ENCODE data around the gene SMARCAD1.

Gene SMARCAD1

GRCh38 chr4:94171616-94172015, 36.0 kb upstream of the SMARCAD1 start:
- TF ChIP-seq, protein P1, sequence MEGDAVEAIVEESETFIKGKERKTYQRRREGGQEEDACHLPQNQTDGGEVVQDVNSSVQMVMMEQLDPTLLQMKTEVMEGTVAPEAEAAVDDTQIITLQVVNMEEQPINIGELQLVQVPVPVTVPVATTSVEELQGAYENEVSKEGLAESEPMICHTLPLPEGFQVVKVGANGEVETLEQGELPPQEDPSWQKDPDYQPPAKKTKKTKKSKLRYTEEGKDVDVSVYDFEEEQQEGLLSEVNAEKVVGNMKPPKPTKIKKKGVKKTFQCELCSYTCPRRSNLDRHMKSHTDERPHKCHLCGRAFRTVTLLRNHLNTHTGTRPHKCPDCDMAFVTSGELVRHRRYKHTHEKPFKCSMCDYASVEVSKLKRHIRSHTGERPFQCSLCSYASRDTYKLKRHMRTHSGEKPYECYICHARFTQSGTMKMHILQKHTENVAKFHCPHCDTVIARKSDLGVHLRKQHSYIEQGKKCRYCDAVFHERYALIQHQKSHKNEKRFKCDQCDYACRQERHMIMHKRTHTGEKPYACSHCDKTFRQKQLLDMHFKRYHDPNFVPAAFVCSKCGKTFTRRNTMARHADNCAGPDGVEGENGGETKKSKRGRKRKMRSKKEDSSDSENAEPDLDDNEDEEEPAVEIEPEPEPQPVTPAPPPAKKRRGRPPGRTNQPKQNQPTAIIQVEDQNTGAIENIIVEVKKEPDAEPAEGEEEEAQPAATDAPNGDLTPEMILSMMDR (IDR thresholded peaks at IDR 0.05) = peak; percentile 35; the same call in 1 of the 2 replicates

GRCh38 chr4:94175553-94176261, 32.0 kb upstream of the SMARCAD1 start:
- TF ChIP-seq, protein P1 (IDR thresholded peaks at IDR 0.05) = no peak

DNA sequence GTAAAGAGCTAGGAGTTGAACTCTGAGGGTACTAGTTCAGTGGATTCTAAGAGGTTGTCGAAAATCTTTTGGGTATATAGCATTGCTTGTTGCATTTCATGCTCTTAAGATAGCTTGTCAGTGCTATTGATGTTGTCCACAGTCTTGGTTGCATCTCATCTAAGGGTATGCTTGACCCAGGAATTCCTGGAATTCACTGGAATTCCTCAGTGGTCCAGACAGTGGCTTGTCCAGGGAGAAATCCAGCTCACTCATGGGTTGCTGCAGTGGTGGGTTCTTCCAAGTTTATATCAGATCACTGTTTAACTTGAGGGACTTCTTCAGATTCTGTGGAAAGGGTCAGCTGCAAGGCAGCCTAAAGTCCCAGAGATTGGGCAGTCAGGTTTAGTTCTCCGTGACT, 29.8 kb upstream of the SMARCAD1 start:
- TF ChIP-seq, protein P1 (IDR thresholded peaks at IDR 0.05) = no peak

DNA sequence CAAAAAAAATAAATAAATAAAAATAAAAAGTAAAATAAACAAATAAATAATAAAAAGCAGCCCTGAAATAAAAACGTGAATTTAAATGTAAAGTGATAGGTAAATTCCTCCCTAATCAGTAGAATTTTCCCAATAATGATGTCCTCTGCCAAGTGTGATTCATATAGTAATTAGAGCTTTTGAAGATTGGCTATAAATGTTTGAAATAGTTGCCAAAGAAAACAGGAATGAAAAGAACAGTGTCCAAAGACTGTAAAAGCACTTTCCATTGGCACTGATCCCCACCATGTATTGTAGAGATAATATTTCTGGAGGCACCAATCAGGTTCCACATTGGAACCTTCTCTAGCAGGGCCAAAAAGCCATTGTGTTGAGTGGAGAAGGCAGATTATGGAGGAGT, 25.9 kb upstream of the SMARCAD1 start:
- TF ChIP-seq, protein P1 (IDR thresholded peaks at IDR 0.05) = no peak

GRCh38 chr4:94202769-94203168, 4.9 kb upstream of the SMARCAD1 start:
- TF ChIP-seq, protein P1 (IDR thresholded peaks at IDR 0.05) = no peak

DNA sequence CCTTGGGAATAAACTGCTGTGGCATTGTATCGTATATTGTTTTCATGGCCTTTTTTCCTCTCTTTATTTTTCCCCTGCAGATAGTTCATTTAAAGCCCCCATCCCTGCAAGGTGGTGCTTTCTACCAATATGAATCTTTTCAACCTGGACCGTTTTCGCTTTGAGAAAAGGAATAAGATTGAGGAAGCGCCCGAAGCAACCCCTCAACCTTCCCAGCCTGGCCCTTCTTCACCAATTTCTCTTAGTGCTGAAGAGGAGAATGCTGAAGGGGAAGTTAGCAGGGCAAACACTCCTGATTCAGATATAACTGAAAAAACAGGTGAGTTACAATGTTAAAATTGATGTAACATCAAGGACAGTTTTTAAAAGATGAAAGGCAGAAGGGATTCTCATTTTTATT, 601 bp downstream of the SMARCAD1 start:
- TF ChIP-seq, protein P1 (IDR thresholded peaks at IDR 0.05) = no peak

DNA sequence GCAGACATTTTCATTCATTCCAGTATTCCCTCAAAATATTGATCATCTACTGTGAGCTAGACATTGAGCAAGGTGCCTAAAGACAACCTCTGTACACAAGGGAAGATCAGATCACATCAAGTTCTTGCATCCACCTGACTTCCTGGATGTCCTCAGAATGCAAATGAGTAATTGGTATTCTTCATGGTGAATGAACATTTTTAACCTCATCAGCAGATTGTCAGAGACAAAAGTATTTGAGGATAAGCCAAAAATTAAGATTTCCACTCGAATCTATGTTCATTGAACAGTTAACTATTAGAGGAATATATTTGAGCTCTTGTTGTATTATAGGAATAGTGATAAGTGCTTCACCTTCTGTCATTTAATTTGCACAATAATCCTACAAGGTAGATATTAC, 1.3 kb downstream of the SMARCAD1 start:
- TF ChIP-seq, protein P1 (IDR thresholded peaks at IDR 0.05) = no peak

- TF ChIP-seq, protein P1 (IDR thresholded peaks at IDR 0.05) = no peak
These were observed 4.2 kb downstream of the SMARCAD1 start for GRCh38 chr4:94211861-94212260.
